HepG2 (cell line): ENCODE data around the gene FMNL1. TPM values are rescaled to one million over a fixed set of nuclear protein-coding genes. Genes with fewer than 3 reads are reported as not detected.

Experiments used
- ARHGAP35 ChIP-seq: sonication (generic); formaldehyde crosslinking; IDR thresholded peaks from 2 replicates; pipeline ENCODE4 v1.9.0; 2022; ENCODE audit warnings: mild to moderate bottlenecking, inconsistent platforms, moderate library complexity, missing genetic modification reagents, borderline replicate concordance
- ATF7 ChIP-seq, 2 experiments: fragments of 450-650 bp in 1 of 2; sonication (generic) in 1 of 2; formaldehyde crosslinking in 1 of 2; IDR thresholded peaks; 2 replicates each; pipeline versions ENCODE4 v1.4.0 to v1.6.1; 2016 to 2020; ENCODE audit warnings: antibody characterized with exemption in 1 of 2, mild to moderate bottlenecking in 1 of 2, missing genetic modification reagents in 1 of 2
- BRCA1 ChIP-seq: sonication (generic); formaldehyde crosslinking; IDR thresholded peaks from 2 replicates; pipeline ENCODE4 v1.4.0; 2020; ENCODE audit warnings: missing genetic modification reagents
- CREM ChIP-seq, 2 experiments: sonication (generic) in 1 of 2; formaldehyde crosslinking in 1 of 2; IDR thresholded peaks; 2 replicates each; pipeline versions ENCODE4 v1.4.0 to v1.6.1; 2016 to 2020; ENCODE audit warnings: antibody characterized with exemption in 1 of 2, mild to moderate bottlenecking in 1 of 2, missing genetic modification reagents in 1 of 2
- EP300 ChIP-seq, 3 experiments: sonication (generic) in 1 of 3; formaldehyde crosslinking in 1 of 3; IDR thresholded peaks; 2 replicates each; pipeline versions ENCODE4 v1.5.1 to v1.6.1; 2011 to 2020; ENCODE audit warnings: low read depth in 2 of 3, low read length in 2 of 3, borderline replicate concordance in 1 of 3, improper control_type of control experiment in 1 of 3, mild to moderate bottlenecking in 1 of 3, missing genetic modification reagents in 1 of 3, moderate library complexity in 1 of 3
- FOXM1 ChIP-seq: sonication (generic); formaldehyde crosslinking; IDR thresholded peaks from 2 replicates; pipeline ENCODE4 v1.5.0; 2020; ENCODE audit warnings: missing genetic modification reagents
- KLF11 ChIP-seq: IDR thresholded peaks from 2 replicates; pipeline ENCODE4 v1.6.1; 2016; ENCODE audit warnings: missing compliant biosample characterization
- MIER3 ChIP-seq: IDR thresholded peaks from 2 replicates; pipeline ENCODE4 v1.6.1; 2016; ENCODE audit warnings: missing compliant biosample characterization, borderline replicate concordance
- PCBP1 ChIP-seq: fragments of 200-400 bp; formaldehyde crosslinking; IDR thresholded peaks from 2 replicates; pipeline ENCODE4 v1.6.1; 2017; ENCODE audit warnings: mild to moderate bottlenecking, low read depth, low read length, borderline replicate concordance
- PPARG ChIP-seq: conservative IDR thresholded peaks from 2 replicates; pipeline ENCODE4 v1.6.1; 2016; ENCODE audit warnings: missing biosample characterization, missing genetic modification reagents
- RELA ChIP-seq: sonication (generic); formaldehyde crosslinking; IDR thresholded peaks from 2 replicates; pipeline ENCODE4 v1.4.0; 2020; ENCODE audit warnings: missing genetic modification reagents
- SALL1 ChIP-seq: sonication (generic); formaldehyde crosslinking; IDR thresholded peaks from 2 replicates; pipeline ENCODE4 v1.8.0; 2022; ENCODE audit warnings: mild to moderate bottlenecking, missing genetic modification reagents
- SOX13 ChIP-seq, 3 experiments: fragments of 450-650 bp in 1 of 3; sonication (generic) in 1 of 3; formaldehyde crosslinking in 1 of 3; IDR thresholded peaks in 2 of 3; conservative IDR thresholded peaks in 1 of 3; 2 replicates each; pipeline versions ENCODE4 v1.5.0 to v1.6.1; 2016 to 2020; ENCODE audit warnings: antibody characterized with exemption in 1 of 3, mild to moderate bottlenecking in 1 of 3, missing compliant biosample characterization in 1 of 3, missing genetic modification reagents in 1 of 3, moderate library complexity in 1 of 3
- YEATS2 ChIP-seq: sonication (generic); formaldehyde crosslinking; IDR thresholded peaks from 2 replicates; pipeline ENCODE4 v1.4.0; 2020; ENCODE audit warnings: missing genetic modification reagents, borderline replicate concordance
- ZSCAN12 ChIP-seq: sonication (generic); formaldehyde crosslinking; IDR thresholded peaks from 2 replicates; pipeline ENCODE4 v1.9.0; 2021; ENCODE audit warnings: mild to moderate bottlenecking, missing genetic modification reagents
- polyA plus RNA-seq, 8 experiments: library from polyadenylated mRNA; depleted of rRNA in 3 of 8; stranded (reverse) in 7 of 8; unstranded in 1 of 8; fragments of >200 nt; fragmentation: Illumina TruSeq in 4 of 8; extraction: Trizol in 4 of 8; gene quantifications; 2 replicates each; pipeline versions ENCODE4 v1.2.1 to v1.2.3, GENCODE V29; 2011 to 2016; ENCODE audit warnings: low read depth in 4 of 8, missing spikeins in 1 of 8, mixed read lengths in 1 of 8; ENCODE audit not compliant: insufficient read depth in 1 of 8
- total RNA-seq, 5 experiments: library from RNA; depleted of rRNA; stranded (reverse); fragments of >200 nt; fragmentation: Illumina TruSeq; extraction: Trizol; gene quantifications; 2 replicates each; pipeline ENCODE4 v1.2.3, GENCODE V29; 2016; ENCODE audit warnings: low read depth in 1 of 5
- TF ChIP-seq, protein P1 (sequence below): sonication (generic); formaldehyde crosslinking; IDR thresholded peaks from 2 replicates; pipeline ENCODE4 v1.4.0; 2020; ENCODE audit warnings: mild to moderate bottlenecking, missing genetic modification reagents
- TF ChIP-seq, protein P2 (sequence below): sonication (generic); formaldehyde crosslinking; IDR thresholded peaks from 2 replicates; pipeline ENCODE4 v1.5.0; 2020; ENCODE audit warnings: mild to moderate bottlenecking, missing genetic modification reagents, borderline replicate concordance
- TF ChIP-seq, protein P3 (sequence below): sonication (generic); formaldehyde crosslinking; IDR thresholded peaks from 2 replicates; pipeline ENCODE4 v1.4.0; 2020; ENCODE audit warnings: mild to moderate bottlenecking, missing genetic modification reagents
- TF ChIP-seq, protein P4 (sequence below): sonication (generic); formaldehyde crosslinking; IDR thresholded peaks from 2 replicates; pipeline ENCODE4 v1.4.0; 2020; ENCODE audit warnings: missing genetic modification reagents

Gene FMNL1
- total and polyA plus RNA-seq, 2 of the 13 experiments (the other 11 are each of a cell fraction or from before 2014, with no cell fraction given) = 0.53 to 0.70 TPM

DNA sequence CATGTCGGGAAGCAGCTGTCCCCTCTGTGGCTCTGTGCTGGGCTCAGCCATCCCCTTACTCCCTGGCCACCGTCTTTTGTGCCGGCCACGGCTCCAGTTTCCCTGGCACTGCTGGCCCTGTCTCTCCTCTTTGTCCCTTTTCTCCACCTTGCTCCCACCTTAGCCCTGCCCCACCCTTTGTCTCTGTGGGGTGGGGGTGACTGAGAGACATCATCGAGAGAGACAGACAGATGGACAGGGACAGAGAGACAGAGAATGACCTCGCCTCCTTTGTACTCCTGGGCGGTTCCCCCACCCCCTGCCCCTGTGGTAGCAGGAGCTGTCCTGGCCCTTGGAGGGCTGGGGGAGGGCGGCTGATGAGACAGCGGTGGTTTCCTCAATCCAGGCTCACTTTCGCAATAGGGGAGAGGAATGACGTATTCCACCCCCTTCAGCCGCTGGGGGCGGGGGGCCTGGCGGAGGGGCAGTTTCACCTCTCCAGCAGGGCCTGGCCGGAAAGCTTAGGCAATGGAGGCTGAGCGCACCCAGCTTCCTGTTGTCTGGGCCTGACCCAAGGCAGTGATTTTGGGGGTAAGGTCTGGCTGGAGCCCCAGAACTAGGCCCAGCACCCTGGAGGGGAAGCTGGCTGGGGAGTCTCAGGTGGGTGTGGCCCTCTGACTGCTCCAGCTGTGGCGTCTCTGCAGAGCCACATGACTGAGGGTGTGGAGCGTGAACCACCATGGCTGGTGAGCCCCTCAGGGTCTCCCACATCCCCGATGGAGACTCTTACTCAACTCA lies 7.3 kb downstream of the FMNL1 start (continued):
- TF ChIP-seq, protein P1, sequence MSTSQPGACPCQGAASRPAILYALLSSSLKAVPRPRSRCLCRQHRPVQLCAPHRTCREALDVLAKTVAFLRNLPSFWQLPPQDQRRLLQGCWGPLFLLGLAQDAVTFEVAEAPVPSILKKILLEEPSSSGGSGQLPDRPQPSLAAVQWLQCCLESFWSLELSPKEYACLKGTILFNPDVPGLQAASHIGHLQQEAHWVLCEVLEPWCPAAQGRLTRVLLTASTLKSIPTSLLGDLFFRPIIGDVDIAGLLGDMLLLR (CRISPR knock-in tag) = no peak
- TF ChIP-seq, protein P2, sequence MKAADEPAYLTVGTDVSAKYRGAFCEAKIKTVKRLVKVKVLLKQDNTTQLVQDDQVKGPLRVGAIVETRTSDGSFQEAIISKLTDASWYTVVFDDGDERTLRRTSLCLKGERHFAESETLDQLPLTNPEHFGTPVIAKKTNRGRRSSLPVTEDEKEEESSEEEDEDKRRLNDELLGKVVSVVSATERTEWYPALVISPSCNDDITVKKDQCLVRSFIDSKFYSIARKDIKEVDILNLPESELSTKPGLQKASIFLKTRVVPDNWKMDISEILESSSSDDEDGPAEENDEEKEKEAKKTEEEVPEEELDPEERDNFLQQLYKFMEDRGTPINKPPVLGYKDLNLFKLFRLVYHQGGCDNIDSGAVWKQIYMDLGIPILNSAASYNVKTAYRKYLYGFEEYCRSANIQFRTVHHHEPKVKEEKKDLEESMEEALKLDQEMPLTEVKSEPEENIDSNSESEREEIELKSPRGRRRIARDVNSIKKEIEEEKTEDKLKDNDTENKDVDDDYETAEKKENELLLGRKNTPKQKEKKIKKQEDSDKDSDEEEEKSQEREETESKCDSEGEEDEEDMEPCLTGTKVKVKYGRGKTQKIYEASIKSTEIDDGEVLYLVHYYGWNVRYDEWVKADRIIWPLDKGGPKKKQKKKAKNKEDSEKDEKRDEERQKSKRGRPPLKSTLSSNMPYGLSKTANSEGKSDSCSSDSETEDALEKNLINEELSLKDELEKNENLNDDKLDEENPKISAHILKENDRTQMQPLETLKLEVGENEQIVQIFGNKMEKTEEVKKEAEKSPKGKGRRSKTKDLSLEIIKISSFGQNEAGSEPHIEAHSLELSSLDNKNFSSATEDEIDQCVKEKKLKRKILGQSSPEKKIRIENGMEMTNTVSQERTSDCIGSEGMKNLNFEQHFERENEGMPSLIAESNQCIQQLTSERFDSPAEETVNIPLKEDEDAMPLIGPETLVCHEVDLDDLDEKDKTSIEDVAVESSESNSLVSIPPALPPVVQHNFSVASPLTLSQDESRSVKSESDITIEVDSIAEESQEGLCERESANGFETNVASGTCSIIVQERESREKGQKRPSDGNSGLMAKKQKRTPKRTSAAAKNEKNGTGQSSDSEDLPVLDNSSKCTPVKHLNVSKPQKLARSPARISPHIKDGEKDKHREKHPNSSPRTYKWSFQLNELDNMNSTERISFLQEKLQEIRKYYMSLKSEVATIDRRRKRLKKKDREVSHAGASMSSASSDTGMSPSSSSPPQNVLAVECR = peak; percentile 53; the same call in 1 of the 2 replicates
- 0 out of 2 replicates have a peak, but pooled peaks have one; percentile 54 for TF ChIP-seq PCBP1
- 0 out of 2 replicates have a peak, but pooled peaks have one; percentile 79 for TF ChIP-seq RELA (CRISPR knock-in tag)
- TF ChIP-seq ZSCAN12 (CRISPR knock-in tag) = no peak
- TF ChIP-seq, protein P3, sequence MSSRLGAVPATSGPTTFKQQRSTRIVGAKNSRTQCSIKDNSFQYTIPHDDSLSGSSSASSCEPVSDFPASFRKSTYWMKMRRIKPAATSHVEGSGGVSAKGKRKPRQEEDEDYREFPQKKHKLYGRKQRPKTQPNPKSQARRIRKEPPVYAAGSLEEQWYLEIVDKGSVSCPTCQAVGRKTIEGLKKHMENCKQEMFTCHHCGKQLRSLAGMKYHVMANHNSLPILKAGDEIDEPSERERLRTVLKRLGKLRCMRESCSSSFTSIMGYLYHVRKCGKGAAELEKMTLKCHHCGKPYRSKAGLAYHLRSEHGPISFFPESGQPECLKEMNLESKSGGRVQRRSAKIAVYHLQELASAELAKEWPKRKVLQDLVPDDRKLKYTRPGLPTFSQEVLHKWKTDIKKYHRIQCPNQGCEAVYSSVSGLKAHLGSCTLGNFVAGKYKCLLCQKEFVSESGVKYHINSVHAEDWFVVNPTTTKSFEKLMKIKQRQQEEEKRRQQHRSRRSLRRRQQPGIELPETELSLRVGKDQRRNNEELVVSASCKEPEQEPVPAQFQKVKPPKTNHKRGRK (CRISPR knock-in tag) = no peak
- TF ChIP-seq ATF7 (IDR thresholded peaks at IDR 0.05) = peak; percentile 61
- TF ChIP-seq ATF7 (CRISPR knock-in tag; IDR thresholded peaks at IDR 0.05) = peak; percentile 94
- TF ChIP-seq, protein P4, sequence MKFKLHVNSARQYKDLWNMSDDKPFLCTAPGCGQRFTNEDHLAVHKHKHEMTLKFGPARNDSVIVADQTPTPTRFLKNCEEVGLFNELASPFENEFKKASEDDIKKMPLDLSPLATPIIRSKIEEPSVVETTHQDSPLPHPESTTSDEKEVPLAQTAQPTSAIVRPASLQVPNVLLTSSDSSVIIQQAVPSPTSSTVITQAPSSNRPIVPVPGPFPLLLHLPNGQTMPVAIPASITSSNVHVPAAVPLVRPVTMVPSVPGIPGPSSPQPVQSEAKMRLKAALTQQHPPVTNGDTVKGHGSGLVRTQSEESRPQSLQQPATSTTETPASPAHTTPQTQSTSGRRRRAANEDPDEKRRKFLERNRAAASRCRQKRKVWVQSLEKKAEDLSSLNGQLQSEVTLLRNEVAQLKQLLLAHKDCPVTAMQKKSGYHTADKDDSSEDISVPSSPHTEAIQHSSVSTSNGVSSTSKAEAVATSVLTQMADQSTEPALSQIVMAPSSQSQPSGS (CRISPR knock-in tag) = peak; percentile 86
- TF ChIP-seq PPARG (CRISPR knock-in tag) = no peak
- 0 out of 2 replicates have a peak, but pooled peaks have one; percentile 30 for TF ChIP-seq KLF11
- no peak for TF ChIP-seq SOX13 (IDR thresholded peaks at IDR 0.05)
- 0 out of 4 replicates have a peak, but pooled peaks of 1 of the 2 experiments have one; percentile 5 for TF ChIP-seq SOX13 (CRISPR knock-in tag; conservative IDR thresholded peaks at IDR 0.05 in 1 of 2, IDR thresholded peaks at IDR 0.05 in 1 of 2)
- TF ChIP-seq FOXM1 = no peak
- TF ChIP-seq MIER3 (CRISPR knock-in tag) = 0 out of 2 replicates have a peak, but pooled peaks have one; percentile 37
- peak; percentile 41; the same call in 1 of the 2 replicates for TF ChIP-seq ARHGAP35
- no peak for TF ChIP-seq YEATS2
- no peak for TF ChIP-seq EP300 (IDR thresholded peaks at IDR 0.05; ENCODE audit: low read depth in 2 of 2, low read length in 2 of 2)
- peak; percentile 50; the same call in 1 of the 2 replicates for TF ChIP-seq EP300 (CRISPR knock-in tag; IDR thresholded peaks at IDR 0.05; ENCODE audit: borderline replicate concordance)
- peak; percentile 47; the same call in 1 of the 2 replicates for TF ChIP-seq SALL1
- TF ChIP-seq BRCA1 (CRISPR knock-in tag) = no peak
- TF ChIP-seq CREM (IDR thresholded peaks at IDR 0.05) = peak; percentile 61; the same call in 1 of the 2 replicates
- TF ChIP-seq CREM (CRISPR knock-in tag; IDR thresholded peaks at IDR 0.05) = no peak
